Tibial artery (tissue), 4 donors: ENCODE measurements around the gene PUM1.

Source experiments
- DNase-seq, 2 donors: peaks; one replicate each; pipeline ENCODE4 v3.0.0-alpha.2; 2019
- H3K27ac ChIP-seq, 2 donors: fragments of 200-600 bp; sonication (generic) in 1 of 2; 1 replicate in 1 of 2; 2 replicates in 1 of 2; pipeline ENCODE4 v1.5.1; 2018 to 2019; ENCODE audit warnings: mild to moderate bottlenecking in 1 of 2
- H3K27me3 ChIP-seq, 2 donors: fragments of 200-600 bp; sonication (generic) in 1 of 2; one replicate each; pipeline versions ENCODE4 v1.5.1 to v1.6.0; 2016 to 2019
- H3K36me3 ChIP-seq, 3 donors: fragments of 200-600 bp; sonication (generic) in 2 of 3; one replicate each; pipeline ENCODE4 v1.5.1; 2016 to 2019; ENCODE audit warnings: mild to moderate bottlenecking in 2 of 3
- H3K4me1 ChIP-seq, 4 donors: fragments of 200-600 bp; sonication (generic) in 2 of 4; 1 replicate in 3 of 4; 2 replicates in 1 of 4; pipeline ENCODE4 v1.5.1; 2016 to 2019
- H3K4me3 ChIP-seq, 2 donors: fragments of 200-600 bp; sonication (generic) in 1 of 2; 1 replicate in 1 of 2; 2 replicates in 1 of 2; pipeline ENCODE4 v1.5.1; 2018 to 2019; ENCODE audit warnings: mild to moderate bottlenecking in 2 of 2
- H3K9me3 ChIP-seq, 3 donors: fragments of 200-600 bp; sonication (generic) in 1 of 3; one replicate each; pipeline ENCODE4 v1.5.1; 2016 to 2019
- intact Hi-C: fragments of 100-400 bp; cut with DNase I; formaldehyde crosslinking; loops from one replicate; pipeline ENCODE4 v1.15.0; 2023; ENCODE audit warnings: low total_unique reads
- TF ChIP-seq, protein P1 (sequence below), 2 experiments: fragments of 200-600 bp in 1 of 2; fragments of 450-650 bp in 1 of 2; IDR thresholded peaks; one replicate each; pipeline ENCODE4 v1.5.1; 2017 to 2019; ENCODE audit warnings: antibody characterized with exemption in 2 of 2, mild to moderate bottlenecking in 1 of 2, moderate library complexity in 1 of 2

The PUM1 gene

DNA sequence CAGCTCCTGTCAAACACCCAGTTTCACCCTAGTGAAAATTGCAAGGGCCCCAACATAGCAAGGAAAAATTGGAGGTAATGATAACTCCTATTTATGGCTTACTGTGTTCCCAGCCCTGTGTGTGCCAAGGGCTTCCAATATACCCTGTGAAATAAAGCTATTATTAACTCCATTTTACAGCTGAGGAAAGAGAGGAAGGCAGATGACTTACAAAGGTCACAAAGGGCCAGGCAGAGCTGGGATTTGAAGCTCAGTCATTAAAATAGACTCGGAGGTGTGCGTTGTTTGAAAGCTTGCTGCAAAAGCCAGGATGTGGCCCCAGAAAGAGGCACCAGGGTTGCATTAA is 136.8 kb downstream of the PUM1 start:
- H3K4me3 ChIP-seq, result no peak overlapping the region
- TF ChIP-seq, protein P1, sequence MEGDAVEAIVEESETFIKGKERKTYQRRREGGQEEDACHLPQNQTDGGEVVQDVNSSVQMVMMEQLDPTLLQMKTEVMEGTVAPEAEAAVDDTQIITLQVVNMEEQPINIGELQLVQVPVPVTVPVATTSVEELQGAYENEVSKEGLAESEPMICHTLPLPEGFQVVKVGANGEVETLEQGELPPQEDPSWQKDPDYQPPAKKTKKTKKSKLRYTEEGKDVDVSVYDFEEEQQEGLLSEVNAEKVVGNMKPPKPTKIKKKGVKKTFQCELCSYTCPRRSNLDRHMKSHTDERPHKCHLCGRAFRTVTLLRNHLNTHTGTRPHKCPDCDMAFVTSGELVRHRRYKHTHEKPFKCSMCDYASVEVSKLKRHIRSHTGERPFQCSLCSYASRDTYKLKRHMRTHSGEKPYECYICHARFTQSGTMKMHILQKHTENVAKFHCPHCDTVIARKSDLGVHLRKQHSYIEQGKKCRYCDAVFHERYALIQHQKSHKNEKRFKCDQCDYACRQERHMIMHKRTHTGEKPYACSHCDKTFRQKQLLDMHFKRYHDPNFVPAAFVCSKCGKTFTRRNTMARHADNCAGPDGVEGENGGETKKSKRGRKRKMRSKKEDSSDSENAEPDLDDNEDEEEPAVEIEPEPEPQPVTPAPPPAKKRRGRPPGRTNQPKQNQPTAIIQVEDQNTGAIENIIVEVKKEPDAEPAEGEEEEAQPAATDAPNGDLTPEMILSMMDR (IDR thresholded peaks at IDR 0.05), result no peak
- DNase-seq, result no peak
- intact Hi-C loops, result no loop called here
- no peaks in the 10 kb centered on the region for H3K9me3 ChIP-seq
- peaks cover 4 to 28% (median 16%) of the 10 kb centered on the region in 3 donors for H3K36me3 ChIP-seq
- peaks cover 0 to 6% of the 10 kb centered on the region in 2 donors for H3K27me3 ChIP-seq
- H3K4me1 ChIP-seq, result peaks cover 0 to 7% (median 0%) of the 10 kb centered on the region in 4 donors
- H3K27ac ChIP-seq, result no peak overlapping the region

- H3K27ac ChIP-seq, result no peak overlapping the region
- TF ChIP-seq, protein P1 (IDR thresholded peaks at IDR 0.05), result no peak
- intact Hi-C loops, result no loop called here
- no peaks in the 10 kb centered on the region for H3K9me3 ChIP-seq
- no peak overlapping the region for H3K4me3 ChIP-seq
- H3K4me1 ChIP-seq, result peaks cover 0 to 7% (median 0%) of the 10 kb centered on the region in 4 donors
- H3K36me3 ChIP-seq, result peaks cover 4 to 22% (median 10%) of the 10 kb centered on the region in 3 donors
- DNase-seq, result no peak
- peaks cover 0 to 6% of the 10 kb centered on the region in 2 donors for H3K27me3 ChIP-seq
Observed at GRCh38 chr1:30928171-30928570, 137.3 kb downstream of the PUM1 start.

DNA sequence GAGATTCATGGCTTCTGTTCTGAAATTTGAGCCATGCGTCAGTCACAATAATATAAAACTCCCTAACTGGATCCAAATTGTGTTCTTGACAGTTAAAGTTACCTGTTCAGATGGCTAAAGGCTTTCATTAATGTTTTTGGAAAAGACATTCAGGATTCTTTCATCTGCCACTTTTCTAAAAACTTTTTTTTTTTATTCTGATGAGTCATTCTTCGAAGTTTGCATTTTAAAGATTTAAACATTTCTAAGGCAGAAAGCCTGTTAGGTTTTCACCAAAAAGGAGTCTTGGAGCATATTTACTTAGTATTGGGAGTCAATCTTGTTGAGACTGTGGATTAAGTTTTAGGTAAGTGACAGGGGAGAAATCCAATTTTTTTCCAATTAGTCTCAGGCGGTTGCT is 138.1 kb downstream of the PUM1 start:
- H3K4me3 ChIP-seq, result no peak overlapping the region
- TF ChIP-seq, protein P1 (IDR thresholded peaks at IDR 0.05), result no peak
- no peak overlapping the region for H3K27ac ChIP-seq
- intact Hi-C loops, result no loop called here
- no peak for DNase-seq
- H3K27me3 ChIP-seq, result peaks cover 0 to 6% of the 10 kb centered on the region in 2 donors
- peaks cover 0 to 7% (median 0%) of the 10 kb centered on the region in 4 donors for H3K4me1 ChIP-seq
- no peaks in the 10 kb centered on the region for H3K9me3 ChIP-seq
- H3K36me3 ChIP-seq, result peaks cover 0 to 16% (median 4%) of the 10 kb centered on the region in 3 donors

- H3K4me3 ChIP-seq, result no peak overlapping the region
- no peaks in the 10 kb centered on the region for H3K36me3 ChIP-seq
- DNase-seq, result no peak
- peaks cover 0 to 6% of the 10 kb centered on the region in 2 donors for H3K27me3 ChIP-seq
- TF ChIP-seq, protein P1 (IDR thresholded peaks at IDR 0.05), result no peak
- intact Hi-C loops, result no loop called here
- no peaks in the 10 kb centered on the region for H3K9me3 ChIP-seq
- H3K27ac ChIP-seq, result no peak overlapping the region
- no peaks in the 10 kb centered on the region for H3K4me1 ChIP-seq
Observed at GRCh38 chr1:30923597-30923996, 141.9 kb downstream of the PUM1 start.

GRCh38 chr1:30920827-30921226 is 144.7 kb downstream of the PUM1 start:
- Histone ChIP-seq H3K27me3 (peaks cover 0 to 6% of the 10 kb centered on the region in 2 donors), H3K27ac (no peak overlapping the region), H3K9me3 (no peaks in the 10 kb centered on the region), H3K36me3 (no peaks in the 10 kb centered on the region), H3K4me3 (no peak overlapping the region), H3K4me1 (no peaks in the 10 kb centered on the region)
- DNase-seq, result no peak
- TF ChIP-seq, protein P1 (IDR thresholded peaks at IDR 0.05), result no peak
- intact Hi-C loops, result no loop called here
